ENCODE measurements around the gene RFLNA. TPM values are rescaled to one million over a fixed set of nuclear protein-coding genes. Genes with fewer than 3 reads are reported as not detected.

The RFLNA gene
- polyA plus RNA-seq, 1 donor from 2014 or later, result 9.6 TPM

- H3K9me3 ChIP-seq (ENCODE audit: low read length), result no peaks in the 10 kb centered on the region
- H3K4me3 ChIP-seq (ENCODE audit: low read length), result no peak overlapping the region
- H4K20me1 ChIP-seq (ENCODE audit: insufficient read depth), result no peaks in the 10 kb centered on the region
- no peaks in the 10 kb centered on the region for H3K36me3 ChIP-seq (ENCODE audit: insufficient read depth, low read length)
- no peaks in the 10 kb centered on the region for H3K27me3 ChIP-seq (ENCODE audit: insufficient read depth, low read depth, low read length)
- H3F3A ChIP-seq (ENCODE audit: insufficient read depth, low read length, poor library complexity, severe bottlenecking), result no peaks in the 10 kb centered on the region
- no peak overlapping the region for H3K27ac ChIP-seq (ENCODE audit: low read length)
- no peak overlapping the region for H3K4me2 ChIP-seq (ENCODE audit: low read length)
- no peaks in the 10 kb centered on the region for H3K79me2 ChIP-seq (replicated peaks; ENCODE audit: insufficient read depth, low read length)
- H3K9me2 ChIP-seq (ENCODE audit: insufficient read depth, low read length), result no peaks in the 10 kb centered on the region
- TF ChIP-seq EZH2 (IDR thresholded peaks at IDR 0.05; ENCODE audit: borderline replicate concordance, insufficient read depth, low read length, poor library complexity, severe bottlenecking) (no peak), CTCF (IDR thresholded peaks at IDR 0.05; ENCODE audit: poor library complexity, severe bottlenecking) (no peak), RAD21 (conservative IDR thresholded peaks at IDR 0.05) (no peak), SMC3 (conservative IDR thresholded peaks at IDR 0.05; ENCODE audit: poor library complexity) (no peak), EP300 (conservative IDR thresholded peaks at IDR 0.05; ENCODE audit: poor library complexity, severe bottlenecking) (no peak), MXI1 (conservative IDR thresholded peaks at IDR 0.05; ENCODE audit: poor library complexity, severe bottlenecking) (no peak), TAF1 (IDR thresholded peaks at IDR 0.05; ENCODE audit: low read depth) (no peak), REST (IDR thresholded peaks at IDR 0.05; ENCODE audit: borderline replicate concordance) (no peak), POLR2AphosphoS5 (IDR thresholded peaks at IDR 0.05) (no peak)
- H2AFZ ChIP-seq (ENCODE audit: low read depth, low read length), result no peak overlapping the region
- no peak overlapping the region for H3K9ac ChIP-seq (ENCODE audit: low read length)
Observed at GRCh38 chr12:124364543-124364942, 69.7 kb downstream of the RFLNA start.

Small RNA genes within 50 kb of the gene (small RNA-seq; reads per million reads assigned to genes)
- 0 reads per million in 3 experiments for gene MIR6880
